ENCODE data around the gene CARD18.

CARD18 gene

GRCh38 chr11:105153392-105153791 is 13.8 kb upstream of the CARD18 start:
- no peak for FAIRE-seq

DNA sequence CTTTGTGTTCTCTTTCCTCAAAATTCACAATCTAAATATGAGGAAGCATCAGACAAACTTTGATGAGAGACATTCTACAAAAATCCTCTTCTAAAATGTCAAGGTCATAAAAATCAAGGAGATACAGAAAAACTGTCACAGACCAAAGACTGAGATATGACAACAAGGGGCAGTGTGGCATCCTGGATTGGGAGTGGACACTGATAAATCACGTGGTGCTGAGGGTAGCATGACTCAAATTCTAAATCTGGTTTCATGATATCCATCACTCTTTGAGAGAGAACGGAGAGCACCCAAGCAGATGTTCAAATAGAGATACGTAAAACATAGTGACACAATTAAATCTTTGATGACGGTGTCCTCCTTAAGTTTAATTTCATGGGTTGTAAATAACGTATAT is 13.0 kb upstream of the CARD18 start:
- DNase-seq (ENCODE audit: insufficient read length, low spot score) (no peak), FAIRE-seq (no peak)
- TF ChIP-seq POLR2A (IDR thresholded peaks at IDR 0.05; ENCODE audit: low read depth, low read length), result no peak

More at GRCh38 chr11:105153392-105153791, 13.8 kb upstream of the CARD18 start:
- TF ChIP-seq POLR2A (IDR thresholded peaks at IDR 0.05; ENCODE audit: low read depth, low read length), result no peak
- DNase-seq (ENCODE audit: insufficient read length, low spot score), result no peak

DNA sequence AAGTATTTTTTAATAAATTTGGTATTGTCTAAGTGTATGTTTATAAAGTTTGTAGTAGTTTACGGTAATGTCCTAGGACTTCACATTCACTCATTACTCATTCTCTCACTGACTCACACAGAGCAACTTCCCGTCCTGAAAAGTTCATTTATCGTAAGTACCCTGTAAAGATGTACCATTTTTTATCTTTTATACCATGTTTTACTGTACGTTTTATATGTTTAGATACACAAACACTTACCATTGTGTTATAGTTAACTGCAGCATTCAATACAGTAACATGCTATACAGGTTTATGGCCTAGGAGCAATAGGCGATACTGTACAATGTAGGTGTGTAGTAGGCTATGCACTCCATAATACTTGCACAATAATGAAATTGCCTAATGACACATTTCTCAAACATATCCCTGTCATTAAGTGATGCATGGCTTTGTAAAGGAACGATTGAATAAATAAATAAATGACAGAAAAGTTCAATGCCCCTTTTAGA is 12.5 kb upstream of the CARD18 start:
- FAIRE-seq (no peak), DNase-seq (ENCODE audit: insufficient read length, low spot score) (no peak)
- no peak for TF ChIP-seq POLR2A (IDR thresholded peaks at IDR 0.05; ENCODE audit: low read depth, low read length)

- no peak for TF ChIP-seq POLR2A (IDR thresholded peaks at IDR 0.05; ENCODE audit: low read depth, low read length)
- FAIRE-seq (no peak), DNase-seq (ENCODE audit: insufficient read length, low spot score) (no peak)
Observed at GRCh38 chr11:105149477-105149876, 9.9 kb upstream of the CARD18 start.

GRCh38 chr11:105148241-105148640 is 8.7 kb upstream of the CARD18 start:
- FAIRE-seq (no peak), DNase-seq (ENCODE audit: insufficient read length, low spot score) (no peak)

GRCh38 chr11:105144887-105145286 is 5.3 kb upstream of the CARD18 start:
- DNase-seq (ENCODE audit: insufficient read length, low spot score), result no peak
- no peak for TF ChIP-seq POLR2A (IDR thresholded peaks at IDR 0.05; ENCODE audit: low read depth, low read length)
- no peak for FAIRE-seq

More at GRCh38 chr11:105148241-105148640, 8.7 kb upstream of the CARD18 start:
- no peak for TF ChIP-seq POLR2A (IDR thresholded peaks at IDR 0.05; ENCODE audit: low read depth, low read length)

GRCh38 chr11:105142167-105142566 is 2.6 kb upstream of the CARD18 start:
- FAIRE-seq, result no peak
- DNase-seq (ENCODE audit: insufficient read length, low spot score), result no peak
- TF ChIP-seq POLR2A (IDR thresholded peaks at IDR 0.05; ENCODE audit: low read depth, low read length), result no peak

GRCh38 chr11:105137286-105137685 is 2.3 kb downstream of the CARD18 start:
- FAIRE-seq (no peak), DNase-seq (ENCODE audit: insufficient read length, low spot score) (no peak)
- TF ChIP-seq POLR2A (IDR thresholded peaks at IDR 0.05; ENCODE audit: low read depth, low read length), result no peak

GRCh38 chr11:105135883-105136282 is 3.7 kb downstream of the CARD18 start:
- DNase-seq (ENCODE audit: insufficient read length, low spot score) (no peak), FAIRE-seq (no peak)
- TF ChIP-seq POLR2A (IDR thresholded peaks at IDR 0.05; ENCODE audit: low read depth, low read length), result no peak

DNA sequence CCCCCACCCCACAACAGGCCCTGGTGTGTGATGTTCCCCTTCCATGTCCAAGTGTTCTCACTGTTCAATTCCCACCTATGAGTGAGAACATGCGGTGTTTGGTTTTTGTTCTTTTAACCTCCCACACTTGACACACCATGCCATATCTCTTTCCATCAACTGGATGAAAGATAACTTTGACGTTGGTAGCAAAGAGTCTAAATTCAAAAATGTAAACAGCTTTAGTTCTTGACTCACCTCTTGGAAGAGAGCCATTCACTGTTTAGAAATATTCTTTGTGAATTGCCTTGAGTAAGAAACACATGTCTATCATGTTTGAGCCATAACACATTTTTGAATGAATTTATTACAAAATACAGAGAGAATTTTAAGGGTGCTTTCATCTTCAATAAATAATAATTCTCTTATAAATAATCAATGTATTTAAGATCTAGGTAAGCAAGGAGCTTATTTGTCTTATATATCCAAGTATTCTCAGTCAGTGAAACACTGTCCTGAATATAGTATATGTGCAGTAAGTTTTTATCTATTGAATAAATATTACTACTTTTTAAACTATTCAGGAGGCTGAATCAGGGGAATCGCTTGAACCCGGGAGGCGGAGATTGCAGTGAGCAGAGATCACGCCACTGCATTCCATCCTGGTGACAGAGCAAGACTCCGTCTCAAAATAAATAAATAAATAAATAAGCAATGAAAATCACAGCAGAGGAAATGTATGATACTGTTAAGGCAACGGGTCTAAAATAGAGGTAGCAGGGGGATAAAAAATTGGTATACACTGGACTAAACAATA is 6.7 kb downstream of the CARD18 start:
- DNase-seq (ENCODE audit: insufficient read length, low spot score), result no peak
- FAIRE-seq, result no peak
- TF ChIP-seq POLR2A (IDR thresholded peaks at IDR 0.05; ENCODE audit: low read depth, low read length), result no peak

DNA sequence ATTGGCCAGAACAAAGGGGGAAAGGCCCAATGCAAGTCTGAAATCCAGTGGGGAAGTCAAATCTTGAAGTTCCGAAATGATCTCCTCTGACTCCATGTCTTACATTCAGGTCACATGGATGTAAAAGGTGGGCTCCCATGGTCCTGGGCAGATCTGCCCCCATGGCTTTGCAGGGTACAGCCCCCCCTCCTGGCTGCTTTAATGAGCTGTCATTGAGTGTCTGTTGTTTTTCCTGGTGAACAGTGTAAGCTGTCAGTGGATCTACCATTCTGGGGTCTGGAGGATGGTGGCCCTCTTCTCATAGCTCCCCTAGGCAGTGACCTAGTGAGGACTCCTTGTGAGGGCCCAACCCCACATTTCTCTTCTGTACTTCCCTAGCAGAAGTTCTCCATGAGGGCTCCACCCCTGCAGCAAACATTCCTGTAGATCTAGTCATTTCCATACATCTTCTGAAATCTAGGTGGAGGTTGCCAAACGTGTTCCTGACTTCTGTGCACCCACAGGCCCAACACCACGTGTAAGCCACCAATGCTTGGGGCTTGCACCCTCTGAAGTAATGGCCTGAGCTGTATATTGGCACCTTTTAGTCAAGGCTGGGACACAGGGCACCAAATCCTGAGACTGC is 9.3 kb downstream of the CARD18 start:
- TF ChIP-seq POLR2A (IDR thresholded peaks at IDR 0.05; ENCODE audit: low read depth, low read length), result no peak
- DNase-seq (ENCODE audit: insufficient read length, low spot score) (no peak), FAIRE-seq (no peak)

- no peak for DNase-seq (ENCODE audit: insufficient read length, low spot score)
- TF ChIP-seq POLR2A (IDR thresholded peaks at IDR 0.05; ENCODE audit: low read depth, low read length), result no peak
- FAIRE-seq, result no peak
Observed at GRCh38 chr11:105124756-105125155, 14.8 kb downstream of the CARD18 start.

DNA sequence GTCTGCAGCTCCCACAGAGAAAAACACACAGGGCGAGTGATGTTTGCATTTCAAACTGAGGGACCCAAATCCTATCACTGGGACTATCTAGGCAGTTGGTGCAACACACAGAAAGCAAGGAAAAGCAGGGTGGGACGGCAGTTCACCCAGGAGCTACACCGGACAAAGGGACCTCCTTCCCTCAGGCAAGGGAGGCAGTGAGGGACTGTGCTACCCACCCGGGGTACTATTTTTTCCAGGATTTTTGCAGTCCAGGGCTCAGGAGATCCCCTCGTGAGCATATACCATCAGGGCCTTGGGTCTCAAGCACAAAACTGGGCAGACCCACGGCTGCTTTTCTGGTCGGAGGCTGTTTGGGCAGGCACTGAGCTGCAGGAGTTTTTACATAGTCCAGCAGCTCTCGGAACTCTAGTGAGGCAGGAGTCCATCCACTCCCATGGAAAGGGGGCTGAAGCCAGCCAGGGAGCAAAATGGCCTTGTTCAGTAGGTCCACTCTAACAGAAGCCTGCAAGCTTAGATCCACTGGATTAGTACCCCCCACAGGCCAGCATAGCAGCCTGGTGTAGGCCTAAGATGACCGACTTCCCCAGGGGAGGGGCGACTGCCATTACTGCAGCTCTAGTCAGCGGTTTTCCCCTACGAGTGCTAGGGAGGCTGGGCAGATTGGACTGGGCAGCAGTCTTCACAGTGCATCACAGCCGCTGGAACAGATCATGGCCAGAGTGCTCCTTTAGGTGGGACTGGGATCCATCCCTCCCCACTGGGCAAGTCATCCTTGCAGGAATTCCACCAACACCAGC is 28.2 kb downstream of the CARD18 start:
- FAIRE-seq (no peak), DNase-seq (ENCODE audit: insufficient read length, low spot score) (no peak)
- no peak for TF ChIP-seq POLR2A (IDR thresholded peaks at IDR 0.05; ENCODE audit: low read depth, low read length)

DNA sequence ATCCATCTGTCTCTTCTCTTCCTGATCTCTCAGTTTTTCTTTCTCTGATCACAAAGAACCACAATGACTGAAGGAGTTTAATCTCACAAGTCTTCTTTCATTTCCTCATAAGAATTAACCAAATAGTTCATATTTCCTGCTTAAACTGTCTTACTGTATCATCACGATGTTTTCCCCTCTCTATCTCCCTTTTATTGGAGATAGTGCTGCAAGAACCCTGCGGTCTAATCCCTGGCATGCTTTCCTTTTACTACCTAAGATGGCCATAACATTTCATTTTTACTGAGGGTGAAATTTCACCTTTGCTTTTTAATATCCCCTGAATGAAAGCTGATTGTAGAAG is 28.9 kb downstream of the CARD18 start:
- no peak for FAIRE-seq
- TF ChIP-seq POLR2A (IDR thresholded peaks at IDR 0.05; ENCODE audit: low read depth, low read length), result no peak

More for the DNA sequence above, 28.9 kb downstream of the CARD18 start:
- DNase-seq (ENCODE audit: insufficient read length, low spot score), result no peak

Measured in H54 (cell line).